ENCODE measurements around the gene TYW1. TPM values are rescaled to one million over a fixed set of nuclear protein-coding genes. Genes with fewer than 3 reads are reported as not detected.
"Not testable (repeated sequence)": the region's sequence is repeated elsewhere in the genome, so short reads cannot be mapped to it uniquely, and the experiment has no call there.

Gene TYW1
- total RNA-seq, 1 donor from 2014 or later: 11.2 TPM

GRCh38 chr7:66980336-66980735 is 16.3 kb upstream of the TYW1 start:
- DNase-seq (ENCODE audit: low spot score); intact Hi-C loops (cut with DNase I): not testable (repeated sequence)

GRCh38 chr7:66989552-66989951 is 7.1 kb upstream of the TYW1 start:
- intact Hi-C loops (cut with DNase I): not testable (repeated sequence)

GRCh38 chr7:66994051-66994450 is 2.6 kb upstream of the TYW1 start:
- not testable (repeated sequence) for DNase-seq (ENCODE audit: low spot score)
- intact Hi-C loops (cut with DNase I): loop anchor here (5.0 to 10.0 kb wide), 3 partner anchors 72 to 429 kb away; partner anchors contain the start of genes RABGEF1 and TMEM248

More at GRCh38 chr7:66989552-66989951, 7.1 kb upstream of the TYW1 start:
- not testable (repeated sequence) for DNase-seq (ENCODE audit: low spot score)

GRCh38 chr7:66994691-66995049 is 2.0 kb upstream of the TYW1 start:
- intact Hi-C loops (cut with DNase I): loop anchor here (5.0 to 10.0 kb wide), 3 partner anchors 72 to 430 kb away; partner anchors contain the start of genes RABGEF1 and TMEM248
- DNase-seq (ENCODE audit: low spot score): not testable (repeated sequence)

- peak; percentile 96 for DNase-seq (ENCODE audit: low spot score)
- intact Hi-C loops (cut with DNase I): loop anchor here (10.0 kb wide), 2 partner anchors 250 to 430 kb away; partner anchors contain the start of gene RABGEF1
Measured at GRCh38 chr7:66995050-66995776, 1.4 kb upstream of the TYW1 start, which contains the start of gene SBDS. TSS of gene SBDS (minus strand) at chr7:66995586. CDS start at chr7:66995417, 169 bp downstream.

GRCh38 chr7:67000601-67001258 is 4.1 kb downstream of the TYW1 start:
- intact Hi-C loops (cut with DNase I): not testable (repeated sequence)

GRCh38 chr7:67004145-67004544 is 7.5 kb downstream of the TYW1 start:
- intact Hi-C loops (cut with DNase I): not testable (repeated sequence)

More at GRCh38 chr7:67000601-67001258, 4.1 kb downstream of the TYW1 start:
- not testable (repeated sequence) for DNase-seq (ENCODE audit: low spot score)

GRCh38 chr7:67006965-67007364 is 10.3 kb downstream of the TYW1 start:
- DNase-seq (ENCODE audit: low spot score): no peak
- intact Hi-C loops (cut with DNase I): no loop called here

More at GRCh38 chr7:67004145-67004544, 7.5 kb downstream of the TYW1 start:
- not testable (repeated sequence) for DNase-seq (ENCODE audit: low spot score)

GRCh38 chr7:67008260-67008659 is 11.6 kb downstream of the TYW1 start:
- intact Hi-C loops (cut with DNase I): no loop called here
- no peak for DNase-seq (ENCODE audit: low spot score)

- DNase-seq (ENCODE audit: low spot score); intact Hi-C loops (cut with DNase I): not testable (repeated sequence)
Measured at GRCh38 chr7:67009677-67010076, 13.0 kb downstream of the TYW1 start.

- DNase-seq (ENCODE audit: low spot score); intact Hi-C loops (cut with DNase I): not testable (repeated sequence)
Measured at GRCh38 chr7:67014076-67014622, 17.5 kb downstream of the TYW1 start.

GRCh38 chr7:67017971-67018370 is 21.3 kb downstream of the TYW1 start:
- intact Hi-C loops (cut with DNase I); DNase-seq (ENCODE audit: low spot score): not testable (repeated sequence)

- intact Hi-C loops (cut with DNase I): no loop called here
Measured at GRCh38 chr7:67018940-67019339, 22.3 kb downstream of the TYW1 start.

GRCh38 chr7:67019562-67020390 is 23.1 kb downstream of the TYW1 start:
- DNase-seq (ENCODE audit: low spot score): no peak
- intact Hi-C loops (cut with DNase I): no loop called here

More at GRCh38 chr7:67018940-67019339, 22.3 kb downstream of the TYW1 start:
- no peak for DNase-seq (ENCODE audit: low spot score)

GRCh38 chr7:67021260-67021659 is 24.6 kb downstream of the TYW1 start:
- intact Hi-C loops (cut with DNase I): no loop called here

GRCh38 chr7:67022511-67022910 is 25.9 kb downstream of the TYW1 start:
- DNase-seq (ENCODE audit: low spot score): no peak
- intact Hi-C loops (cut with DNase I): no loop called here

More at GRCh38 chr7:67021260-67021659, 24.6 kb downstream of the TYW1 start:
- no peak for DNase-seq (ENCODE audit: low spot score)

- intact Hi-C loops (cut with DNase I); DNase-seq (ENCODE audit: low spot score): not testable (repeated sequence)
Measured at GRCh38 chr7:67025459-67025858, 28.8 kb downstream of the TYW1 start.

GRCh38 chr7:67031685-67032084 is 35.1 kb downstream of the TYW1 start:
- intact Hi-C loops (cut with DNase I); DNase-seq (ENCODE audit: low spot score): not testable (repeated sequence)

- DNase-seq (ENCODE audit: low spot score): no peak
- intact Hi-C loops (cut with DNase I): no loop called here
Measured at GRCh38 chr7:67033251-67033650, 36.6 kb downstream of the TYW1 start.

Measured in cardiac septum (tissue), 1 donor.